Gastroesophageal sphincter (tissue), 3 donors: Measurements from ENCODE around the gene ZNF135.

ENCODE experiments used
- POLR2A ChIP-seq, 2 donors: fragments of 450-650 bp; IDR thresholded peaks; one replicate each; pipeline ENCODE4 v1.6.1; 2017; ENCODE audit warnings: antibody characterized with exemption in 2 of 2, mild to moderate bottlenecking in 2 of 2, moderate library complexity in 1 of 2
- TF ChIP-seq, protein P1 (sequence below), 4 experiments: fragments of 200-600 bp in 2 of 4; fragments of 450-650 bp in 2 of 4; sonication (generic) in 1 of 4; IDR thresholded peaks; one replicate each; pipeline ENCODE4 v1.5.1; 2017 to 2019; ENCODE audit warnings: antibody characterized with exemption in 4 of 4, mild to moderate bottlenecking in 2 of 4, moderate library complexity in 2 of 4

- TF ChIP-seq POLR2A (IDR thresholded peaks at IDR 0.05) = no peak
- TF ChIP-seq, protein P1, sequence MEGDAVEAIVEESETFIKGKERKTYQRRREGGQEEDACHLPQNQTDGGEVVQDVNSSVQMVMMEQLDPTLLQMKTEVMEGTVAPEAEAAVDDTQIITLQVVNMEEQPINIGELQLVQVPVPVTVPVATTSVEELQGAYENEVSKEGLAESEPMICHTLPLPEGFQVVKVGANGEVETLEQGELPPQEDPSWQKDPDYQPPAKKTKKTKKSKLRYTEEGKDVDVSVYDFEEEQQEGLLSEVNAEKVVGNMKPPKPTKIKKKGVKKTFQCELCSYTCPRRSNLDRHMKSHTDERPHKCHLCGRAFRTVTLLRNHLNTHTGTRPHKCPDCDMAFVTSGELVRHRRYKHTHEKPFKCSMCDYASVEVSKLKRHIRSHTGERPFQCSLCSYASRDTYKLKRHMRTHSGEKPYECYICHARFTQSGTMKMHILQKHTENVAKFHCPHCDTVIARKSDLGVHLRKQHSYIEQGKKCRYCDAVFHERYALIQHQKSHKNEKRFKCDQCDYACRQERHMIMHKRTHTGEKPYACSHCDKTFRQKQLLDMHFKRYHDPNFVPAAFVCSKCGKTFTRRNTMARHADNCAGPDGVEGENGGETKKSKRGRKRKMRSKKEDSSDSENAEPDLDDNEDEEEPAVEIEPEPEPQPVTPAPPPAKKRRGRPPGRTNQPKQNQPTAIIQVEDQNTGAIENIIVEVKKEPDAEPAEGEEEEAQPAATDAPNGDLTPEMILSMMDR (IDR thresholded peaks at IDR 0.05) = no peak
Measured at GRCh38 chr19:58108546-58108817, 49.4 kb downstream of the ZNF135 start.
